K562 (cell line): ENCODE data around the gene CRACDL. TPM values are rescaled to one million over a fixed set of nuclear protein-coding genes. Genes with fewer than 3 reads are reported as not detected.

ENCODE experiments used
- ATAC-seq: fragments of 200-7000 bp; cut with Tn5 transposase; 3 replicates; pipeline ENCODE4 v1.9.1; 2020; ENCODE audit warnings: moderate library complexity
- BruUV-seq: library from RNA; stranded (reverse); fragments of 400-500 nt; replicated peaks from 2 replicates; lab custom pipeline; 2021; lab: Mats Ljungman, UMichigan
- CTCF ChIA-PET: fragments of 300-600 bp; formaldehyde crosslinking; extraction: SDS; loops from one replicate; lab custom pipeline; 2021; ENCODE audit warnings: low intra/inter-chr PET ratio; lab: Yijun Ruan, JAX
- POLR2A ChIA-PET: fragments of 300-600, 350-650 bp; sonication (Branson Sonifier 250); formaldehyde crosslinking; extraction: SDS; loops from one replicate; lab custom pipeline; 2021; ENCODE audit warnings: antibody characterized with exemption, inconsistent platforms; lab: Yijun Ruan, JAX
- DNase-seq, 4 experiments: peaks; one replicate each; pipeline versions ENCODE4 v3.0.0 to v3.0.0-alpha.2; 2011 to 2018; ENCODE audit warnings: low spot score in 3 of 4, mixed read lengths in 3 of 4; ENCODE audit errors: extremely low read depth in 1 of 4
- FAIRE-seq: peaks from 2 replicates; lab custom pipeline; 2011; peaks lifted over from hg19 to GRCh38; lab: Jason Lieb, UNC
- H2AFZ ChIP-seq: 2 replicates; pipeline ENCODE4 v1.6.0; 2011; ENCODE audit warnings: low read depth, low read length, control low read depth, inconsistent platforms
- H3K27ac ChIP-seq: fragments of 200-600 bp; 3 replicates; pipeline ENCODE4 v1.8.0; 2011; ENCODE audit warnings: low read depth, mild to moderate bottlenecking, control low read depth, inconsistent platforms, low read length, moderate library complexity, mixed read lengths; ENCODE audit errors: extremely low read depth
- H3K27me3 ChIP-seq, 2 experiments: fragments of 300-600 bp in 1 of 2; 2 replicates in 1 of 2; 3 replicates in 1 of 2; pipeline versions ENCODE4 v1.6.0 to v1.8.0; 2011; ENCODE audit warnings: inconsistent platforms in 2 of 2, low read length in 2 of 2, mild to moderate bottlenecking in 1 of 2, mixed read lengths in 1 of 2, moderate library complexity in 1 of 2; ENCODE audit not compliant: control insufficient read depth in 2 of 2, insufficient read depth in 2 of 2
- H3K36me3 ChIP-seq: fragments of 300-600 bp; 3 replicates; pipeline ENCODE4 v1.8.0; 2011; ENCODE audit warnings: mild to moderate bottlenecking, low read length, inconsistent platforms; ENCODE audit not compliant: control insufficient read depth, insufficient read depth
- H3K4me1 ChIP-seq, 2 experiments: fragments of 200-600 bp in 1 of 2; replicated peaks in 1 of 2; 2 replicates in 1 of 2; 3 replicates in 1 of 2; pipeline versions ENCODE4 v1.5.1 to v1.8.0; 2011; ENCODE audit warnings: inconsistent platforms in 2 of 2, low read length in 2 of 2, mild to moderate bottlenecking in 1 of 2, mixed read lengths in 1 of 2, moderate library complexity in 1 of 2; ENCODE audit not compliant: control insufficient read depth in 2 of 2, insufficient read depth in 2 of 2
- H3K4me2 ChIP-seq: 2 replicates; pipeline ENCODE4 v1.6.1; 2011; ENCODE audit warnings: low read length, control low read depth, inconsistent platforms, mixed read lengths; ENCODE audit not compliant: insufficient read depth
- H3K4me3 ChIP-seq: fragments of 200-600 bp; sonication (generic), shearing (Covaris generic); 2 replicates; pipeline ENCODE4 v1.5.1; 2016; ENCODE audit warnings: control low read depth, inconsistent platforms
- H3K79me2 ChIP-seq: fragments of 200-600 bp; 3 replicates; pipeline ENCODE4 v1.8.0; 2011; ENCODE audit warnings: low read length, inconsistent platforms; ENCODE audit not compliant: control insufficient read depth, insufficient read depth
- H3K9ac ChIP-seq, 2 experiments: 2 replicates each; pipeline versions ENCODE4 v1.6.0 to v1.6.1; 2011; ENCODE audit warnings: low read depth in 2 of 2, low read length in 2 of 2, control low read depth in 1 of 2, inconsistent platforms in 1 of 2, mild to moderate bottlenecking in 1 of 2, mixed read lengths in 1 of 2; ENCODE audit not compliant: insufficient read depth in 1 of 2
- H3K9me1 ChIP-seq: one replicate; pipeline ENCODE4 v1.6.0; 2011; ENCODE audit warnings: inconsistent platforms, mild to moderate bottlenecking, low read length, moderate library complexity; ENCODE audit not compliant: control insufficient read depth, insufficient read depth
- H3K9me3 ChIP-seq: replicated peaks from 2 replicates; pipeline ENCODE4 v1.5.1; 2011; ENCODE audit warnings: low read depth, low read length, inconsistent platforms; ENCODE audit not compliant: control insufficient read depth, insufficient read depth
- H4K20me1 ChIP-seq: replicated peaks from 2 replicates; pipeline ENCODE4 v1.6.1; 2011; ENCODE audit warnings: low read length, inconsistent platforms, mixed read lengths; ENCODE audit not compliant: control insufficient read depth, insufficient read depth
- BCL6 ChIP-seq: fragments of 250-450 bp; sonication (Bioruptor Pico); IDR thresholded peaks from 2 replicates; pipeline ENCODE4 v1.4.0; 2020
- CTCFL ChIP-seq: IDR thresholded peaks from 2 replicates; pipeline ENCODE4 v1.6.1; 2011; ENCODE audit warnings: borderline replicate concordance, low read depth, mild to moderate bottlenecking, moderate library complexity, low read length; ENCODE audit not compliant: insufficient read depth, poor library complexity, severe bottlenecking
- DLX4 ChIP-seq: fragments of 250-450 bp; sonication (Bioruptor Pico); IDR thresholded peaks from 2 replicates; pipeline ENCODE4 v1.6.1; 2021; ENCODE audit warnings: mild to moderate bottlenecking
- E2F3 ChIP-seq: fragments of 250-450 bp; sonication (Bioruptor Pico); IDR thresholded peaks from 2 replicates; pipeline ENCODE4 v1.4.0; 2020; ENCODE audit warnings: mild to moderate bottlenecking
- MED1 ChIP-seq: sonication (generic); formaldehyde crosslinking; IDR thresholded peaks from 2 replicates; pipeline ENCODE4 v1.8.1; 2023; ENCODE audit warnings: missing genetic modification reagents, borderline replicate concordance
- POLR2G ChIP-seq: fragments of 200-400 bp; formaldehyde crosslinking; IDR thresholded peaks from 2 replicates; pipeline ENCODE4 v1.6.1; 2017; ENCODE audit warnings: low read depth, mild to moderate bottlenecking, antibody characterized with exemption, low read length, moderate library complexity
- THAP7 ChIP-seq: fragments of 250-450 bp; sonication (Bioruptor Pico); IDR thresholded peaks from 2 replicates; pipeline ENCODE4 v1.5.0; 2021
- ZNF318 ChIP-seq, 2 experiments: fragments of 450-650 bp; IDR thresholded peaks; 2 replicates each; pipeline ENCODE4 v1.6.1; 2016; ENCODE audit warnings: mild to moderate bottlenecking in 2 of 2, borderline replicate concordance in 1 of 2, low read depth in 1 of 2, moderate library complexity in 1 of 2
- ZNF445 ChIP-seq: fragments of 250-450 bp; sonication (Bioruptor Pico); IDR thresholded peaks from 2 replicates; pipeline ENCODE4 v1.4.0; 2020; ENCODE audit warnings: low read depth, mild to moderate bottlenecking, moderate library complexity
- ZNF75A ChIP-seq: fragments of 450-650 bp; formaldehyde crosslinking; IDR thresholded peaks from 2 replicates; pipeline ENCODE4 v1.4.0; 2020; ENCODE audit warnings: mild to moderate bottlenecking
- ZNF77 ChIP-seq: fragments of 250-450 bp; sonication (Bioruptor Pico); IDR thresholded peaks from 2 replicates; pipeline ENCODE4 v1.5.0; 2020
- WGBS: fragments of 100-300 bp; shearing (Covaris generic); methylation state at CpG from one replicate; pipeline ENCODE4 v1.1.6; 2016; ENCODE audit warnings: low coverage, mixed read lengths; ENCODE audit not compliant: insufficient coverage; ENCODE audit errors: missing lambda C conversion rate; 5-methylcytosine and 5-hydroxymethylcytosine counted together
- in situ Hi-C: fragments of 300-500 bp; cut with MboI; formaldehyde crosslinking; loops from 4 replicates; pipeline ENCODE4 v1.15.0; 2018; ENCODE audit warnings: inconsistent platforms, mixed read lengths
- intact Hi-C: fragments of 100-400 bp; cut with micrococcal nuclease; formaldehyde crosslinking; loops from 2 replicates; pipeline ENCODE4 v1.14.2; 2022
- polyA plus RNA-seq, 8 experiments: library from polyadenylated mRNA; depleted of rRNA in 4 of 8; stranded (reverse) in 5 of 8; unstranded in 3 of 8; fragments of >200 nt; fragmentation: Nextera tagmentation in 2 of 8; fragmentation: Illumina TruSeq in 1 of 8; extraction: Ambion mirVana in 2 of 8; extraction: Trizol in 1 of 8; gene quantifications; 2 replicates each; pipeline versions ENCODE4 v1.2.1 to v1.2.3, GENCODE V29; 2011 to 2014; ENCODE audit warnings: inconsistent platforms in 1 of 8, missing spikeins in 1 of 8
- total RNA-seq, 7 experiments: library from RNA; depleted of rRNA in 6 of 7; stranded (reverse); fragments of >200 nt in 6 of 7; fragmentation: Illumina TruSeq in 2 of 7; extraction: Trizol in 2 of 7; gene quantifications; 2 replicates each; pipeline versions ENCODE4 v1.2.1 to v1.2.3, GENCODE V29; 2011 to 2021; ENCODE audit warnings: low replicate concordance in 1 of 7

The CRACDL gene
- total and polyA plus RNA-seq, 9 of the 15 experiments (the other 6 are each of a cell fraction or from before 2014, with no cell fraction given), result not detected

GRCh38 chr2:98787700-98788099, 148.3 kb downstream of the CRACDL start:
- Histone ChIP-seq H3K4me2 (no peak overlapping the region), H4K20me1 (no peaks in the 10 kb centered on the region), H2AFZ (no peak overlapping the region), H3K27me3 (no peaks in the 10 kb centered on the region; a peak in 1 of 5 replicates), H3K36me3 (no peaks in the 10 kb centered on the region), H3K27ac (no peak overlapping the region), H3K9me3 (no peaks in the 10 kb centered on the region), H3K79me2 (no peaks in the 10 kb centered on the region), H3K9ac (peak overlapping the region in 1 of 2 experiments; percentile 52; a peak in 1 of 4 replicates), H3K4me3 (no peak overlapping the region), H3K9me1 (no peaks in the 10 kb centered on the region), H3K4me1 (no peaks in the 10 kb centered on the region; a peak in 1 of 5 replicates)
- FAIRE-seq (no peak), ATAC-seq (no peak), DNase-seq (no peak)
- ChIA-PET POLR2A (no interaction called here), CTCF (no interaction called here)
- BruUV-seq, result no TSS peak
- in situ Hi-C loops, result no loop called here
- intact Hi-C loops, result no loop called here
- WGBS, result 3% methylated on average over 7 of the region's 8 CpGs
- TF ChIP-seq ZNF77 (CRISPR knock-in tag), result no peak
- no peak for TF ChIP-seq CTCFL
- TF ChIP-seq THAP7 (CRISPR knock-in tag), result no peak
- no peak for TF ChIP-seq MED1
- no peak for TF ChIP-seq E2F3 (CRISPR knock-in tag)
- TF ChIP-seq ZNF318 (IDR thresholded peaks at IDR 0.05; ENCODE audit: borderline replicate concordance in 1 of 2, low read depth in 1 of 2), result no peak
- no peak for TF ChIP-seq POLR2G
- TF ChIP-seq ZNF75A (CRISPR knock-in tag), result no peak
- TF ChIP-seq ZNF445 (CRISPR knock-in tag), result no peak
- no peak for TF ChIP-seq BCL6 (CRISPR knock-in tag)
- TF ChIP-seq DLX4, result no peak
